ENCODE results near the gene PLCB3. TPM values are rescaled to one million over a fixed set of nuclear protein-coding genes. Genes with fewer than 3 reads are reported as not detected.
A peak's percentile ranks its signal among the peaks of the same experiment; 100 is the strongest.

PLCB3 gene
- 100 to 1,000 TPM in 2 of 4 donors, 10 to 100 TPM in 2; 64.5 to 115 (median 91.2) TPM for total RNA-seq

DNA sequence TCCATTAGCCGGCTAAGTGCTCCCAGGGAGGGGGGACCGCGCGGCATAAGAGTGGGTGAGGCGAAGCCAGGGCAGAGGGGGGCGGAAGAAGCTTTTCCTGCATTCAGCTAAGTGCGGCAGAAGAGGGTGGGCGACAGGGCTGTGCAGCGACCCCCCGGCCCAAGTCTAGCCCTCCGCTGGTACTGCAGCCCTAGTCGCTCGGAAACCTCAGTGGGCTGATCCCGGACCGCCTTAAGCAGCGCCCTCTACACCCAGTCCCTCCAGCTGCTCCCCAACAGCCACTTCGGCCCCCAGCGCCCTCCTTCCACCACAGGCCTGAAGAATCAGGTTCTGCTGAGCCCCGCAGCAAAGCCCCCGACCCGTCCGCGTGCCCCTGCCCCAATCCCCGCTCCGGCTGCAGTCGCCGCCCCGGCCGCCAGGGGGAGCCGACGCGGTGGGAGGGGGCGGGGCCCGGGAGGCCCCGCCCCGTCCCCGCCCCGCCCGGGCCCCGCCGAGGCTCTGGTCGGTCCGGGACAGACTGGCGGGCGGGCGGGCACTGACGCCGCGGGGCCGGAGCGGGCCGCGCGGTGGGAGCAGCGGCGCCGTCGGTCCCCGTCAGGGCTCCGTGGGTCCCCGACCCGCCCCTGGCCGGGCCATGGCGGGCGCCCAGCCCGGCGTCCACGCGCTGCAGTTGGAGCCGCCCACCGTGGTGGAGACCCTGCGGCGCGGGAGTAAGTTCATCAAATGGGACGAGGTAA is at the start of gene PLCB3:
TSS of gene PLCB3 (plus strand) at position 515 of the 737 bp plus-strand sequence. CDS start at position 635, 120 bp downstream.
- 0% methylated on average over 20 of the region's 75 CpGs; no CpG with 5 or more reads in 1 of the 2 donors for WGBS, 2 donors (ENCODE audit: low coverage in 1 of 2)
- in situ Hi-C loops (cut with MboI; ENCODE audit: low pct_ligation_motif_present in 1 of 4, low pct_unique_long_range_greater_than_20kb in 1 of 4, low sequenced_read_pairs in 3 of 4) (no loop called here), intact Hi-C loops (cut with DNase I; ENCODE audit: low total_unique reads) (loop anchor here (5.0 kb wide), 1 partner anchor 51 kb away; the partner anchor contains the start of gene CATSPERZ)
- no peaks in the 10 kb centered on the region for H3K9me3 ChIP-seq
- peak; percentile 71 for DNase-seq
- peaks cover 15 to 42% (median 29%) of the 10 kb centered on the region in 4 donors for H3K4me1 ChIP-seq
- peak within 1 kb of the TSS; percentile 84 to 91 (median 88) for H3K27ac ChIP-seq
- no peaks in the 10 kb centered on the region for H3K27me3 ChIP-seq
- peak within 1 kb of the TSS; percentile 65 to 91 (median 86) for H3K4me3 ChIP-seq
- peaks cover 0 to 14% (median 0%) of the 10 kb centered on the region in 4 donors for H3K36me3 ChIP-seq
- TF ChIP-seq, protein P1, sequence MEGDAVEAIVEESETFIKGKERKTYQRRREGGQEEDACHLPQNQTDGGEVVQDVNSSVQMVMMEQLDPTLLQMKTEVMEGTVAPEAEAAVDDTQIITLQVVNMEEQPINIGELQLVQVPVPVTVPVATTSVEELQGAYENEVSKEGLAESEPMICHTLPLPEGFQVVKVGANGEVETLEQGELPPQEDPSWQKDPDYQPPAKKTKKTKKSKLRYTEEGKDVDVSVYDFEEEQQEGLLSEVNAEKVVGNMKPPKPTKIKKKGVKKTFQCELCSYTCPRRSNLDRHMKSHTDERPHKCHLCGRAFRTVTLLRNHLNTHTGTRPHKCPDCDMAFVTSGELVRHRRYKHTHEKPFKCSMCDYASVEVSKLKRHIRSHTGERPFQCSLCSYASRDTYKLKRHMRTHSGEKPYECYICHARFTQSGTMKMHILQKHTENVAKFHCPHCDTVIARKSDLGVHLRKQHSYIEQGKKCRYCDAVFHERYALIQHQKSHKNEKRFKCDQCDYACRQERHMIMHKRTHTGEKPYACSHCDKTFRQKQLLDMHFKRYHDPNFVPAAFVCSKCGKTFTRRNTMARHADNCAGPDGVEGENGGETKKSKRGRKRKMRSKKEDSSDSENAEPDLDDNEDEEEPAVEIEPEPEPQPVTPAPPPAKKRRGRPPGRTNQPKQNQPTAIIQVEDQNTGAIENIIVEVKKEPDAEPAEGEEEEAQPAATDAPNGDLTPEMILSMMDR (IDR thresholded peaks at IDR 0.05) = peak; percentile 75 to 93 (median 87)
- TF ChIP-seq EP300 (IDR thresholded peaks at IDR 0.05; ENCODE audit: low read depth) (no peak), POLR2A (IDR thresholded peaks at IDR 0.05) (peak; percentile 10), POLR2AphosphoS5 (IDR thresholded peaks at IDR 0.05) (peak; percentile 24 to 66 (median 60))

DNA sequence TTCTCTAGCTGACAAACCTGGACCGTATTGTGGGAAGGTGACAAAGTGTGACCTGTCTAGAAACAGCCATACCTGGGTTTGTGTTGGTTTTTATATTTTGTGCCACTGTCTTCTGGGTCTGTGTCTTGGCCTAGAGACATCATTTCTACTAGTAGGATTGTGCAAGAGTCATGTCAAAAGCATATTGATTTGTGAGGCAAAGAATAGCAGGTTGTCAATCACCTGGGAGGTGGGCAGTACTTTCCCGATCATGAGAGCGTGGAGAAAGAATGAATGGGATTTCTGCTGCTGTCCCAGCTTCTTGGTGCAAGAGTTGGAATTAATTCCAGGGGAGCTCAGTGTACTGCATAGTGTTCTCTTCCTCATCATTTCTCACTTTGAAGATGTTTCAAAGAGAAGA is 49.8 kb upstream of the PLCB3 start:
- Histone ChIP-seq H3K27me3 (no peaks in the 10 kb centered on the region), H3K27ac (no peak overlapping the region), H3K9me3 (no peaks in the 10 kb centered on the region), H3K4me1 (peaks cover 7 to 26% (median 24%) of the 10 kb centered on the region in 4 donors), H3K4me3 (no peak overlapping the region), H3K36me3 (peaks cover 0 to 62% (median 29%) of the 10 kb centered on the region in 4 donors)
- TF ChIP-seq POLR2A (IDR thresholded peaks at IDR 0.05) (no peak), EP300 (IDR thresholded peaks at IDR 0.05; ENCODE audit: low read depth) (no peak), POLR2AphosphoS5 (IDR thresholded peaks at IDR 0.05) (no peak)
- TF ChIP-seq, protein P1 (IDR thresholded peaks at IDR 0.05) = no peak
- in situ Hi-C loops (cut with MboI; ENCODE audit: low pct_ligation_motif_present in 1 of 4, low pct_unique_long_range_greater_than_20kb in 1 of 4, low sequenced_read_pairs in 3 of 4) (loop anchor here (5.0 to 10.0 kb wide), 3 partner anchors 93 to 101 kb away; partner anchors contain the start of genes CATSPERZ (in 2 of the 4) and KCNK4 (in 1 of the 4)), intact Hi-C loops (cut with DNase I; ENCODE audit: low total_unique reads) (no loop called here)
- 82 to 85% methylated on average over 3 of the region's 3 CpGs for WGBS, 2 donors (ENCODE audit: low coverage in 1 of 2)
- no peak for DNase-seq

DNA sequence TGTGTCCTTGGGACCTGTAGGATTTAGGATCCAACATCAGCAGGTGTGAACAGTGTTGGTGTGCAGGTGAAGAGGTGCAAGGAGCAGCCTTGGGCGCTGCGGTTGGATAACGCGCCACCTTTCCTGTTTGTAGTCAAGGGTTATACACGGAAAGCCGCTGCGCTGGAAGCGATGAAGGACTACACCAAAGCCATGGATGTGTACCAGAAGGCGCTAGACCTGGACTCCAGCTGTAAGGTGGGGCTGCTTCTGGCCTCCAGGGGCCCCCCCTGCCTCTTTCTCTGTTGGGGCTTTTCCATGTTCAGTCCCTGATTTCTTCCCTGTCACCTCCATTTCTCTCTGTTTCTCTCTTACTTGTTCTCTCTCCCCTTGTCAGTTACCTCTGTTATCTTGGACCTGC is 48.3 kb upstream of the PLCB3 start:
- H3K27me3 ChIP-seq = no peaks in the 10 kb centered on the region
- no peak for DNase-seq
- H3K9me3 ChIP-seq = no peaks in the 10 kb centered on the region
- 93% methylated on average over 9 of the region's 9 CpGs; no CpG with 5 or more reads in 1 of the 2 donors for WGBS, 2 donors (ENCODE audit: low coverage in 1 of 2)
- peaks cover 0 to 48% (median 22%) of the 10 kb centered on the region in 4 donors for H3K36me3 ChIP-seq
- no peak overlapping the region for H3K4me3 ChIP-seq
- peaks cover 7 to 34% (median 31%) of the 10 kb centered on the region in 4 donors for H3K4me1 ChIP-seq
- no peak overlapping the region for H3K27ac ChIP-seq
- intact Hi-C loops (cut with DNase I; ENCODE audit: low total_unique reads) (no loop called here), in situ Hi-C loops (cut with MboI; ENCODE audit: low pct_ligation_motif_present in 1 of 4, low pct_unique_long_range_greater_than_20kb in 1 of 4, low sequenced_read_pairs in 3 of 4) (loop anchor here (5.0 to 10.0 kb wide), 3 partner anchors 92 to 99 kb away; partner anchors contain the start of genes CATSPERZ (in 2 of the 4) and KCNK4 (in 1 of the 4))
- TF ChIP-seq EP300 (IDR thresholded peaks at IDR 0.05; ENCODE audit: low read depth) = no peak
- no peak for TF ChIP-seq POLR2AphosphoS5 (IDR thresholded peaks at IDR 0.05)
- TF ChIP-seq, protein P1 (IDR thresholded peaks at IDR 0.05) = no peak
- no peak for TF ChIP-seq POLR2A (IDR thresholded peaks at IDR 0.05)

DNA sequence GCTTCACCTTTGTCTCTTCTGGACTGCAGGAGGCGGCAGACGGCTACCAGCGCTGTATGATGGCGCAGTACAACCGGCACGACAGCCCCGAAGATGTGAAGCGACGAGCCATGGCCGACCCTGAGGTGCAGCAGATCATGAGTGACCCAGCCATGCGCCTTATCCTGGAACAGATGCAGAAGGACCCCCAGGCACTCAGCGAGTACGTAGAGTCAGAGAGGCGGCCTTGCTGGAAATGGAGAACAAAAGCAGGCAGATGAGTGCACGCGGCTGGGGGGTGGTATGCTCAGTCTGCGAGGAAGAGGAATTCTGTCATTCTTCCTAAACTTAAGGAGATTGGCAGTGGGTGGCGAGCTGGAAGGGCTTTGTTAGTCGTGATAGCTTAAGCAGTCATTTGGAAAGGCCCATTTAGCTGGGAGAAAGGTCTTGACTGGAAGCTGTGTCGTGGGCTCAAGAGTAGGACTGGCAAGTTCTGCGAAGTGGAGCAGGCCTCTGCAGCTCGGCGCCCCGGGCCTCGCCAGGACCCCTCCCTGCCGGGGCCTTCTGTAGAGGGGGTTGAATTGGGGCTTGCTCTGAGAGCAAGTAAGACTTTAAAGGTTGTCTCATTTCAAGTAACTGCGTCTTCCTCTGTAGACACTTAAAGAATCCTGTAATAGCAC is 47.8 kb upstream of the PLCB3 start:
- H3K9me3 ChIP-seq = no peaks in the 10 kb centered on the region
- peaks cover 0 to 43% (median 19%) of the 10 kb centered on the region in 4 donors for H3K36me3 ChIP-seq
- peaks cover 7 to 36% (median 34%) of the 10 kb centered on the region in 4 donors for H3K4me1 ChIP-seq
- 90% methylated on average over 7 to 27 of the region's 27 CpGs for WGBS, 2 donors (ENCODE audit: low coverage in 1 of 2)
- no peak for TF ChIP-seq POLR2A (IDR thresholded peaks at IDR 0.05)
- no peak for TF ChIP-seq POLR2AphosphoS5 (IDR thresholded peaks at IDR 0.05)
- TF ChIP-seq, protein P1 (IDR thresholded peaks at IDR 0.05) = no peak
- TF ChIP-seq EP300 (IDR thresholded peaks at IDR 0.05; ENCODE audit: low read depth) = no peak
- H3K27ac ChIP-seq = no peak overlapping the region
- no peak overlapping the region for H3K4me3 ChIP-seq
- intact Hi-C loops (cut with DNase I; ENCODE audit: low total_unique reads) (no loop called here), in situ Hi-C loops (cut with MboI; ENCODE audit: low pct_ligation_motif_present in 1 of 4, low pct_unique_long_range_greater_than_20kb in 1 of 4, low sequenced_read_pairs in 3 of 4) (loop anchor here (5.0 to 10.0 kb wide), 3 partner anchors 91 to 99 kb away; partner anchors contain the start of genes CATSPERZ (in 2 of the 4) and KCNK4 (in 1 of the 4))
- DNase-seq = no peak
- no peaks in the 10 kb centered on the region for H3K27me3 ChIP-seq
